GM18511 (cell line): ENCODE results near the gene SCARF1.

ENCODE experiments used
- ATAC-seq: cut with Tn5 transposase; IDR thresholded peaks from one replicate; pipeline ENCODE4 v1.9.1; 2021; ENCODE audit warnings: mild to moderate bottlenecking, moderate library complexity; ENCODE audit not compliant: unreplicated experiment

Gene SCARF1

GRCh38 chr17:1605681-1606351 lies 39.7 kb downstream of the SCARF1 start:
- ATAC-seq: no peak

GRCh38 chr17:1604831-1605528 lies 40.6 kb downstream of the SCARF1 start:
- no peak for ATAC-seq

- ATAC-seq: no peak
Measured at GRCh38 chr17:1601571-1601970, 44.0 kb downstream of the SCARF1 start.

- no peak for ATAC-seq
Measured at GRCh38 chr17:1598399-1599095, 47.0 kb downstream of the SCARF1 start.

GRCh38 chr17:1597861-1598342 lies 47.6 kb downstream of the SCARF1 start:
- no peak for ATAC-seq

- no peak for ATAC-seq
Measured at GRCh38 chr17:1593630-1593931, 52.0 kb downstream of the SCARF1 start.

- ATAC-seq: peak; percentile 79
Measured at GRCh38 chr17:1592751-1593629, 52.5 kb downstream of the SCARF1 start.

- ATAC-seq: no peak
Measured at GRCh38 chr17:1591474-1592090, 54.0 kb downstream of the SCARF1 start.

GRCh38 chr17:1590747-1591473 lies 54.6 kb downstream of the SCARF1 start:
- no peak for ATAC-seq

- ATAC-seq: no peak
Measured at GRCh38 chr17:1590029-1590746, 55.3 kb downstream of the SCARF1 start.

- no peak for ATAC-seq
Measured at GRCh38 chr17:1588821-1589585, 56.5 kb downstream of the SCARF1 start.

- ATAC-seq: no peak
Measured at GRCh38 chr17:1584167-1584566, 61.4 kb downstream of the SCARF1 start.
